ENCODE results near the gene DYSF. TPM values are rescaled to one million over a fixed set of nuclear protein-coding genes. Genes with fewer than 3 reads are reported as not detected.

DYSF gene
- total and polyA plus RNA-seq, 2 donors, result 5.8 to 9.2 TPM

GRCh38 chr2:71454221-71455010 is 1.1 kb downstream of the DYSF start:
- WGBS, result 61% methylated on average over 17 of the region's 17 CpGs
- Histone ChIP-seq H3K9me3 (ENCODE audit: control insufficient read depth in 2 of 2, insufficient read depth in 1 of 2, low read length in 1 of 2) (no peaks in the 10 kb centered on the region), H3K27ac (ENCODE audit: low read depth in 1 of 2, low read length in 1 of 2) (no peak overlapping the region), H3K4me1 (ENCODE audit: control insufficient read depth in 2 of 2, insufficient read depth in 2 of 2, low read length in 2 of 2) (peaks cover 0 to 23% of the 10 kb centered on the region in 2 donors), H3K36me3 (ENCODE audit: control insufficient read depth in 2 of 2, insufficient read depth in 2 of 2, low read length in 1 of 2) (no peaks in the 10 kb centered on the region), H3K4me3 (ENCODE audit: low read length in 2 of 2) (no peak overlapping the region), H3K27me3 (ENCODE audit: control insufficient read depth in 2 of 2, insufficient read depth in 1 of 2, low read length in 1 of 2) (peaks cover 12 to 44% of the 10 kb centered on the region in 2 donors)
- no peak for DNase-seq (ENCODE audit: low read depth in 6 of 9, low spot score in 9 of 9)

DNA sequence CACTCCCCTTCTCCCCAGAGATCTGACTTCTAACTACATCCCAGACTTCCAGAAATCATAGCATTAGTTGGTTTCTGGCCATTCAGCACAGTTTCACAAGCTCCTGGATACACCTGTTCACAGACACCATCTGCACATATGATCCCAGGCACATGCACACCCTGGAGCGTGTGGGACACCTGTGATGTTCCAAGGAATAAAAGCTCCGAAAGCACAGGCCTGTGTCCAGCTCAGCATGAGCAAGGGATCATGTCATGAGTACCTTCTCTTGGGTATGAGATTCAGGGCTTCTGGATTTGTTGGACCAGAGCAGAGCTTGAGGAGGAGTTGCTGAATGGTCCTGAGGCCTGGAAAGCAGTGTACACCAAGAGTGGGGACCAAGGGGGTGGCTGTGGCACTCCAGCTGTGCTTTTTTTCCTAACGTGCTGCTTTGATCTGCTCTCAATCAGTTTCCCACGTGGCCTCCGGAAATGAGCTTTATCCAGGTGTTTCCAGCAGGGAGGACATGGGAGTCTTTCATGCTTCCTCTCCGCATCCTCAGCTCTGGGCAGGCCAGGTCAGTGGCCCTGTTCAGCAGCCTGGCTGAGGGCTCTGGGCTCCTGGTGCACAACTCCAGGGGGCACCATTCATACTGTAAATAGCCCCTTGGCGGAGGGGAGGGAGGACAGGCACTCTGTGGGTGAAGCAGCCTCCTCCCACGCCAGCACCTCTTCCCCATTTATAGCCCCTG is 1.8 kb downstream of the DYSF start:
- Histone ChIP-seq H3K9me3 (ENCODE audit: control insufficient read depth in 2 of 2, insufficient read depth in 1 of 2, low read length in 1 of 2) (no peaks in the 10 kb centered on the region), H3K36me3 (ENCODE audit: control insufficient read depth in 2 of 2, insufficient read depth in 2 of 2, low read length in 1 of 2) (no peaks in the 10 kb centered on the region), H3K4me1 (ENCODE audit: control insufficient read depth in 2 of 2, insufficient read depth in 2 of 2, low read length in 2 of 2) (peaks cover 0 to 23% of the 10 kb centered on the region in 2 donors), H3K4me3 (ENCODE audit: low read length in 2 of 2) (no peak overlapping the region), H3K27ac (ENCODE audit: low read depth in 1 of 2, low read length in 1 of 2) (no peak overlapping the region), H3K27me3 (ENCODE audit: control insufficient read depth in 2 of 2, insufficient read depth in 1 of 2, low read length in 1 of 2) (peaks cover 12 to 44% of the 10 kb centered on the region in 2 donors)
- no peak for DNase-seq (ENCODE audit: low read depth in 6 of 9, low spot score in 9 of 9)
- 71% methylated on average over 8 of the region's 8 CpGs for WGBS

DNA sequence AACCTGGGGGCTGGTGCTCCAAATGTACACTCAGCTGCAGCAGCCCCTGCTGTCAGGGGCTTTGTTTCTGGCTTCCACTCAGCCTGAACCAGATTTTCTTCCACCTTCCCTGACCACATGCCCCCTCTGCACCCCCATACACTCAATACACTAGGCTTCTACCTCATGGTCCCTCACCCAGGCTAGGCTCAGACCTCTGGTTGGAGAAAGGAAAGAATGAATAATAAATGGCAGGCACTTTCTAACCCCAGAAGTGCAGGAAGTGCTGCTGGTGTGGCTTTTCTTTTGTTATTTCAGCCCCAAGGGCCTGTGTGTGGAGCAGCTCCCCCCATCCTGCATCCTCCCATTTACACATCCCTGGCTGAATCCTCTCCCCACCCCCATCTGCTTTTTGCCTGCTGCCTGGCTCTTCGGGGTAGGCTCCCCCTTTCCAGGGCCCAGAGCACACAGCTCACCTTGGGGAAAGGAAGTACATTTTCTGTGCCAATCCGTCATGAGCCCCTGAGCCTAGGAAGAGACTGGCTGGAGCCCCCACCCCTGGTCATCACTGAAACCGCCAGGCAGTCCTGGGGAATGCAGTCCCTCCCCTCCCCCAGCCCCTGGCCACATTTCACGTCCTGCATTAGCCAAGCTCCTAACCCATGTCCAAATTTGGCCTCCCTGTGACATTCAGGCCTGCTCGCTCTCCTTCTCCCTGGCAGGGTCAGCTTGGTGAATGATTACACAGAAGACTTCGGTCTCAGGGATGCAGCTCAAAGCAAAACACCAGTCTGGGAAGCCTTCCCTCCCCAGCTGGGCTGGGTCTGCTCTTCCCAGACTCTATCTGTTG is 2.6 kb downstream of the DYSF start:
- Histone ChIP-seq H3K4me3 (ENCODE audit: low read length in 2 of 2) (no peak overlapping the region), H3K27me3 (ENCODE audit: control insufficient read depth in 2 of 2, insufficient read depth in 1 of 2, low read length in 1 of 2) (peaks cover 12 to 44% of the 10 kb centered on the region in 2 donors), H3K27ac (ENCODE audit: low read depth in 1 of 2, low read length in 1 of 2) (no peak overlapping the region), H3K9me3 (ENCODE audit: control insufficient read depth in 2 of 2, insufficient read depth in 1 of 2, low read length in 1 of 2) (no peaks in the 10 kb centered on the region), H3K4me1 (ENCODE audit: control insufficient read depth in 2 of 2, insufficient read depth in 2 of 2, low read length in 2 of 2) (peaks cover 0 to 23% of the 10 kb centered on the region in 2 donors), H3K36me3 (ENCODE audit: control insufficient read depth in 2 of 2, insufficient read depth in 2 of 2, low read length in 1 of 2) (no peaks in the 10 kb centered on the region)
- no peak for DNase-seq (ENCODE audit: low read depth in 6 of 9, low spot score in 9 of 9)
- 77% methylated on average over 6 of the region's 6 CpGs for WGBS

GRCh38 chr2:71456617-71457016 is 3.3 kb downstream of the DYSF start:
- Histone ChIP-seq H3K4me3 (ENCODE audit: low read length in 2 of 2) (no peak overlapping the region), H3K9me3 (ENCODE audit: control insufficient read depth in 2 of 2, insufficient read depth in 1 of 2, low read length in 1 of 2) (no peaks in the 10 kb centered on the region), H3K27me3 (ENCODE audit: control insufficient read depth in 2 of 2, insufficient read depth in 1 of 2, low read length in 1 of 2) (peaks cover 12 to 40% of the 10 kb centered on the region in 2 donors), H3K36me3 (ENCODE audit: control insufficient read depth in 2 of 2, insufficient read depth in 2 of 2, low read length in 1 of 2) (no peaks in the 10 kb centered on the region), H3K4me1 (ENCODE audit: control insufficient read depth in 2 of 2, insufficient read depth in 2 of 2, low read length in 2 of 2) (peaks cover 0 to 23% of the 10 kb centered on the region in 2 donors), H3K27ac (ENCODE audit: low read depth in 1 of 2, low read length in 1 of 2) (no peak overlapping the region)
- DNase-seq (ENCODE audit: low read depth in 6 of 9, low spot score in 9 of 9), result no peak
- 83% methylated on average over 1 of the region's 1 CpG for WGBS

DNA sequence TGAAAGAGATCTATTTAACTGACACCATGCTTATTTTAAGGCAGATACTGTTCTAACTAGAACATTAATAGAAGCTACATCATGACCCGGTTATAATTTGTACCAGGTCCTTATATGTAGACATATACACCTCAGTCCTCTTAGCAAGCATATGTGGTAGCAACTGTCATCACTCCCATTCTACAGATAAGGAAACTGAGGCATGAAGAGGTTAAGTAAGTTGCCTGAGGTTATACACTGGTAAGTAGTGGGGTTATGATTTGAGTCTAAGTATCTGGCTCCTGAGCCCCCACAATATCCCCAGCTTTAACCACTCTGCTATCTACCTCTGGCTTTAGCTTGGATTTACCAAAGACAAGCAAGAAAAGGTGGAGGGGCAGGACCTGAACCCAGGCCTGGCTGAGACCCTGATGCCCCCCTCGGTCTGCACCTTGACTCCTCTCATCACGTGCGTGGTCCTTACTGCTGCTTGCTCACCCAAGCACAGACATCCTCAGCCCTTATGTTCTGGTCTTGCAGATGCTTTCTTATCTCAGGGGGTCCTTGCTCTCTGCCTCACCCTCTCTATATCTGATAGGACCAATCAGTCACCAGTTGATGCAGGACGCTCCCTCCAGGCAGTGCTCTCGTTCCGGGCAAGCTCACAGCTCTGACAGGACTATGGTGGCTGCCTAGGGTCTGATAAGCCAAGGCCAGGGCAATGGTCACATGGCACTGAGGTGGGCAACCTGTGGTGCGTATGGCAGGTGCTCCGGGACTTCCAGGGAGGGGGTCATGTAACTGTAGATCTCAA is 4.0 kb downstream of the DYSF start:
- Histone ChIP-seq H3K36me3 (ENCODE audit: control insufficient read depth in 2 of 2, insufficient read depth in 2 of 2, low read length in 1 of 2) (no peaks in the 10 kb centered on the region), H3K27me3 (ENCODE audit: control insufficient read depth in 2 of 2, insufficient read depth in 1 of 2, low read length in 1 of 2) (peaks cover 12 to 34% of the 10 kb centered on the region in 2 donors), H3K4me1 (ENCODE audit: control insufficient read depth in 2 of 2, insufficient read depth in 2 of 2, low read length in 2 of 2) (peaks cover 0 to 23% of the 10 kb centered on the region in 2 donors), H3K27ac (ENCODE audit: low read depth in 1 of 2, low read length in 1 of 2) (no peak overlapping the region), H3K9me3 (ENCODE audit: control insufficient read depth in 2 of 2, insufficient read depth in 1 of 2, low read length in 1 of 2) (peaks cover 0 to 4% of the 10 kb centered on the region in 2 donors), H3K4me3 (ENCODE audit: low read length in 2 of 2) (no peak overlapping the region)
- 96% methylated on average over 9 of the region's 9 CpGs for WGBS
- DNase-seq (ENCODE audit: low read depth in 6 of 9, low spot score in 9 of 9), result no peak

DNA sequence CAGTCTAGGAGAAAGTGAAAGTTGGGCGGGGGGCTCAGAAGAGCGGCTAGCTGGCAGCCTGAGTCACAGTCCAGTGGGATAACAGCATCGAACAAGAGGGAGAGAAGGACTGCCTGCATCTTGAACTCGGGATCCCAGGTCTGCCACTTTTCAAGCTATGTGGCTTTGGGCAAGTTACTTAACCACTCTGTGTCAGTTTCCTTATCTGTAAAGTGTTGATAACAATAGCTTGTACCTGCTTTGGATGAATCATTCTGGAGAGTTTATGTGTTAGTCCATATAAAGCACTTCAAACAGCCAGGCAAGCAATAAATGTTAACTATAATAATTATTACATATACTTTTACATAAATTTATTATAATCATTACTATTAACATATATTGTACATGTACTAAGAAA is 4.6 kb downstream of the DYSF start:
- H3K27me3 ChIP-seq (ENCODE audit: control insufficient read depth in 2 of 2, insufficient read depth in 1 of 2, low read length in 1 of 2), result peaks cover 12 to 33% of the 10 kb centered on the region in 2 donors
- H3K4me3 ChIP-seq (ENCODE audit: low read length in 2 of 2), result no peak overlapping the region
- peaks cover 5 to 11% of the 10 kb centered on the region in 2 donors for H3K9me3 ChIP-seq (ENCODE audit: control insufficient read depth in 2 of 2, insufficient read depth in 1 of 2, low read length in 1 of 2)
- H3K4me1 ChIP-seq (ENCODE audit: control insufficient read depth in 2 of 2, insufficient read depth in 2 of 2, low read length in 2 of 2), result peaks cover 0 to 20% of the 10 kb centered on the region in 2 donors
- 95% methylated on average over 4 of the region's 4 CpGs for WGBS
- no peaks in the 10 kb centered on the region for H3K36me3 ChIP-seq (ENCODE audit: control insufficient read depth in 2 of 2, insufficient read depth in 2 of 2, low read length in 1 of 2)
- no peak for DNase-seq (ENCODE audit: low read depth in 6 of 9, low spot score in 9 of 9)
- no peak overlapping the region for H3K27ac ChIP-seq (ENCODE audit: low read depth in 1 of 2, low read length in 1 of 2)

- Histone ChIP-seq H3K4me1 (ENCODE audit: control insufficient read depth in 2 of 2, insufficient read depth in 2 of 2, low read length in 2 of 2) (peaks cover 0 to 20% of the 10 kb centered on the region in 2 donors), H3K27me3 (ENCODE audit: control insufficient read depth in 2 of 2, insufficient read depth in 1 of 2, low read length in 1 of 2) (peaks cover 8 to 32% of the 10 kb centered on the region in 2 donors), H3K27ac (ENCODE audit: low read depth in 1 of 2, low read length in 1 of 2) (no peak overlapping the region), H3K4me3 (ENCODE audit: low read length in 2 of 2) (no peak overlapping the region), H3K9me3 (ENCODE audit: control insufficient read depth in 2 of 2, insufficient read depth in 1 of 2, low read length in 1 of 2) (peaks cover 7 to 16% of the 10 kb centered on the region in 2 donors), H3K36me3 (ENCODE audit: control insufficient read depth in 2 of 2, insufficient read depth in 2 of 2, low read length in 1 of 2) (no peaks in the 10 kb centered on the region)
- 97% methylated on average over 7 of the region's 7 CpGs for WGBS
- DNase-seq (ENCODE audit: low read depth in 6 of 9, low spot score in 9 of 9), result no peak
Observed at GRCh38 chr2:71458413-71459083, 5.2 kb downstream of the DYSF start.

GRCh38 chr2:71459084-71459431 is 5.7 kb downstream of the DYSF start:
- peaks cover 7 to 20% of the 10 kb centered on the region in 2 donors for H3K9me3 ChIP-seq (ENCODE audit: control insufficient read depth in 2 of 2, insufficient read depth in 1 of 2, low read length in 1 of 2)
- DNase-seq (ENCODE audit: low read depth in 6 of 9, low spot score in 9 of 9), result no peak
- H3K36me3 ChIP-seq (ENCODE audit: control insufficient read depth in 2 of 2, insufficient read depth in 2 of 2, low read length in 1 of 2), result no peaks in the 10 kb centered on the region
- H3K27ac ChIP-seq (ENCODE audit: low read depth in 1 of 2, low read length in 1 of 2), result no peak overlapping the region
- H3K4me1 ChIP-seq (ENCODE audit: control insufficient read depth in 2 of 2, insufficient read depth in 2 of 2, low read length in 2 of 2), result peaks cover 0 to 18% of the 10 kb centered on the region in 2 donors
- WGBS, result 86% methylated on average over 2 of the region's 2 CpGs
- H3K27me3 ChIP-seq (ENCODE audit: control insufficient read depth in 2 of 2, insufficient read depth in 1 of 2, low read length in 1 of 2), result peaks cover 3 to 31% of the 10 kb centered on the region in 2 donors
- H3K4me3 ChIP-seq (ENCODE audit: low read length in 2 of 2), result no peak overlapping the region
